Left kidney (tissue), 2 donors: ENCODE measurements around the gene SSH2. TPM values are rescaled to one million over a fixed set of nuclear protein-coding genes. Genes with fewer than 3 reads are reported as not detected.
"Not testable (repeated sequence)": the region's sequence is repeated elsewhere in the genome, so short reads cannot be mapped to it uniquely, and the experiment has no call there.

Source experiments
- DNase-seq: peaks from one replicate; pipeline ENCODE4 v3.0.0-alpha.2; 2013
- polyA plus RNA-seq: library from polyadenylated mRNA; unstranded; fragments of 120-200 nt; gene quantifications from one replicate; pipeline ENCODE4 v1.2.1, GENCODE V29; 2013; ENCODE audit not compliant: insufficient read length

Gene SSH2
- polyA plus RNA-seq, 1 donor: 19.9 TPM

DNA sequence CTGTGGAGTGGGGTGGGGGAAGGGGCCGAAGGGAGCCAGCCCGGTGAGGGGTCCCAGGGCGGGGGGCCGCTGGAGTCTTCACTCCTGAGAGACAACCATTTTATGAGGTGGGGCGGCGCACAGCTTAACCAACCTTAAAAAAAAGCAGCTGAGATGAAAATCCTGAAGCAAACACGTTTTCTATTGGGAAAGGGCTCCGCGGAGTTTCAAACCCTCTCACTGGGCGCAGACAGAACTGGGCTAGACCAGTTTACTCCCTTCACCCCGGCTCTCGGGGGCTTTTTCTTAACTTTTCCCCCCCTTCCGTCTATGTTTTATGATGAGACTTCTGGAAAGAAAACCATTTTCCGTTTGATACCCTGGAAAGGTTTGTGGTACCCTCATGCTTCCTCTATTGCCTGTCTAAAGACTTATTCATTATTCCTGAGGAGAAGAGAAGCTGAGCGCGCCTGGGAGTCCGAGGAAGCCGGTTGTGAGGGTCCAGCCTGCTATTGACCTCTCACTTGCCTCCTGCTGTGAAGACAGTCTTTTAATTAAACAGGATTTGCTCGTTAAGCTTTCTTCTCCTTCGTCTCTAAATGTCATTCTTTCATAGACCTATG, 482 bp upstream of the SSH2 start:
- no peak for DNase-seq

DNA sequence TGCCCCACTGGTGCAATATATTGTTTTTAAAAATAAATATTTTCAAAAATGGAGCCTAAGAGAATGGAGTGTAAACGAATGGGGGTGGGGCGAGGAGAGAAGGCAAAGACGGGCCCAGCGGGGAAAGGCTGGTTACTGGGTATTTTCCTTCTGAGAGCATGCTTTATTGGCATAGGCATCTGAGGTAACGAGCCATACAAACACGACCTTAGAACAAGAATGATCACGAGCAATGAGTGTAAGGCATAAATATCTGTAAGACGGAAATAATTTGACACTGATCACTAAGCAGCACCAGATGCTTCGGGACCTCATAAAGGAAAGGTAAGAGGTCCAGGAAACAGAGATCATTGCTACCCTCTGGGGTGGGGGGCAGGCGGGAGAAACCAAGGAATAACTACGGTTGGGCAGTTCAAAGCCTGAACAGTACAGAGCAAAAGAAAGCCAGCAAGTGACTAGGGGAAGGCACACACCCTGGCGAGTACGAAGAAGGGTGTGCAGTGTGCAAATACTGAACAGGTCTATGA, 959 bp downstream of the SSH2 start:
- peak; percentile 53 for DNase-seq

DNA sequence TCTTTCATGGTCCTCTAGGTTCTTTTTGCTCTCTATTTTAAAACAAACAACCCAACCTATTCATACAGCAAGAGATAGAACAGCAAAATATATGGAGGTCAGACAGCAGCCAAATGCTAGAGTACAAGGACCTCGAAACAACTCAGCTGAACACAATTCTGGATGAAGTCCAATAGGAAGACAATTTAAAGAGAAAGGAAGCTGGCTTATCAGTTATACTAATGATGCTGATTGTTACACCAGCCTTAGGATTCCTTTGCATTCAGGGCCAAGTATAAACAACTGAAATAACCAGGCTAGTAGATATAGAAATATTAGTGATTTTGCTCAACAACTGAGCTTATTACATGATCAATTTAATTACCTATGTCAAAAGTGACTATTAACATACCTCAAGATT, 2.5 kb downstream of the SSH2 start:
- DNase-seq: no peak

DNA sequence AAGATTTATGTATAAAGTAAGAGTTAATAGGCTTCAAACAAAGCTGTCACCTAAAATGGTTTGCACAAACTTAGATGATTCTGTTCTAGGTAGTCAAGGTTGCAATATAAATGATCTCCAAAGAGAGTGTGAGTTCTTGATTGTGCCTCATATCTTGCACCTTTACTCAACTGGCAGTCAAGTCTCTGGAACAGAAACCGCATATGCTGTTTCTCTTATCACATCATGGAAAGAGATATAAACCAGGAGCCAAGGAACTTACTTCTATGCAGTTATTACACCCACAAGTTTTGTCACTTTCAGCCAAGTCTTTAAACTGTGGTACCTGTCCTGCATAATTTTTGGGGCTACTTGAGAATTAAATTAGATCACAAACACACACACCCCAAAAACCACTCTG, 5.2 kb downstream of the SSH2 start:
- no peak for DNase-seq

DNA sequence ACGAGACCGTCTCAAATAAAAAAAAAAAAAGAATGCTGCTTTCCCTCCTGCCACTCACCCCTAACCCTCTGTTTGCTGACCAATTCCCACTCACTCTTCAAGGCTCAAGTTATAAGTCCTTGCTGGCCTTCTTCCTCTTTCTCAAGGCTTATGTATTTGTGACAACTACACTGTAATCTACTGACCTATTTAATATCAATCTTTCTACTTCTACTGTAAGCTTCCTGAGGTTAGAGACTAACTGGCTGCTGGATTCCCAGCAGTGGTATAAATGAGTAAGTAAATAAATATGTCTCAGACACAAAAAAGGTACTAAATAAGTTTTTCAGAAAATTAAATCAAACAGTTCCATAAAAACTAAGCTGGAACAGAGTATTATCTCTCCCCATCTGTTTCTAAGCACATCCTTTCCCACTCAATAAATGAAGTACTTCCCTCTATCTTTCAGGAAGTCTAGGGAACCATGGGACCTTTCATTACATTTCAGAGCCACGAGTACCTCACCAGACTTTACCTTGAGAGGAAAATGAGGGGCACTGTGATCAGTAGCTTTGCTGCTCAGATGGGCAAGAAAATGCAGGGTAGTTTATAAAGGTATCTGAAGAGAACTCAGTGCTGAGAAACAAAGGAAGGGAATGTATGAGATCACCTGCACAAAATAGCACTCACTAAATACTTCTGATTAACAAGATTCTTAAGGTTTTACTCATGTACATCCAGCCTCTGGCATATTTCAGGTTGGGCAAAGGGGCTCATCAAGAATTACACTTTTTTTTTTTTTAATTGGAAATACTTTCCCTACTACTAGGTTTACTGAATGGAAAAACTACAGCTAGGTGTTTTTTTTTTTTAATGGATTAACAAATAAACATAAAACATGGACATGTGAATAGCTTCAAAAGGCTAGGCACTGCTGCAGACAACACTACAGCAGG, 10.8 kb downstream of the SSH2 start:
- DNase-seq: no peak

DNA sequence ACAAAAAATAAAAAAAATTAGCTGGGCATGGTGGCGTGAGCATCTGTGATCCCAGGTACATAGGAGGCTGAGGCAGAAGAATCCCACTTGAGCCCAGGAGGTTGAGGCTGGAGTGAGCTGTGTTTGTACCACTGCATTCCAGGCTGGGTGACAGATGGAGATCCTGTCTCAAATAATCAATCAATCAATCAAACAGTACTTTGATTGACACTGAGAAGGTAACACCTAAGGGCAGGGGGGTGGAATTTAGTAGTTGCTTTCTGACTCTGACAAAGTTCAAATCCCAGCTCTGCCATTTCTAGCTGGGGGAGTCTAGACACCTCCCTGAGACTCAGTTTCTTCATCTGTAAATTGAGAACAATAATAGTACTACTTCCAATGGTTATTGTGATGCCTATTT, 12.0 kb downstream of the SSH2 start:
- no peak for DNase-seq

DNA sequence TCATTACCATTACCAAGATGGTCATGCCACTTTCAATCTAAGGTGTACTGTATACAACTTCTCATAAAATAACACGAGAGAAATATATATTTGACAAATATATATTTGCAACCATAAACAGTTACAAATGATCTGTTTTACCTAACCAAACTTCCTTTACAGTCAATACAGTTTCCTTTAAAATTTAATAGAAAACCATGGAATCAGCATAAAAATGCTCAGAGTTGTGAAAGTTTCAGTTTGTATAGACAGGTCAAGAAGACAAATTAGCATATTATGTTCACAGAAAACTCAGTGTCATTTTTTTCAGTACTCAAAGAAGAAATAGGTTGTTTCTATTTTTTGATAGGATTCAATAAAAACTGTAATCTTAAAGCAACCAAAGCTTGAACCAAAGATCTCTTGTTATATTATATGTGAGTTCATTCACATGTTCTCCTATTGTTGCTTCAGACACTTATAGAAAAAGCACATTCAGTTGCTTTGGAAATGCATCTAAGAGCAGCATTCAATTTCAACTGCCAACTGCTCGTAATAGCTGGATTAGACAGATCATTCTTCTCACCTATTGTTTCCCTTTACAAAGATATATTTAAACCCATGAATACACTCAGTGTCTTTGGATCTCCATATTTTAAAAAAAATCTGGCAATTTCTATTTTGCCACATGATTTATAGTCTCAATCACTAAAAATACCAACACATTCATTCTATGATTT, 15.1 kb downstream of the SSH2 start:
- no peak for DNase-seq

DNA sequence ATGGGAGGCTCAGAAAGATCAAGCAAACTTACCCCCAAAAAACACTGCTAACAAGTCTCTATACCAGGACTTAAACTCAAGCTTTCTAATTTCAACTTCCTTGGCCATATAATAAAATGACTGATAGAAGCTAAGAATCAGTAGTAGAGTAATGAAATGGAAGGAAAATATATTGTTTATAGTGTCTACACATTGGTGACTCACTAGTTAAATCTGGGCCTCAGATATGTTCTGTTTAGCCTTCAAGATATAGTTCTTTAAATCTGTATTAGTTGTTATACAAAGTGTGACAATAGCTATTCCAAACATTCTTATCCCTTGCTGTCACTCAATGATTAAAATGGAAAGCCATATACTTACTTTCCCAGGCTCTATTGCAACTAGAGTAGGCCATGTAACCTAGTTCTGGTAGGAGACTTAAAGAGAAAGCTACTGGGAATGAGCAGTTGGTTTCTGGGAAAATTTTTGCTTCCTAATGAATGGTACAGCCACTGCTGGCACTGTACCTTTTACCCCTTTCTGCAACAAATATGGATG, 18.3 kb downstream of the SSH2 start:
- DNase-seq: no peak

DNA sequence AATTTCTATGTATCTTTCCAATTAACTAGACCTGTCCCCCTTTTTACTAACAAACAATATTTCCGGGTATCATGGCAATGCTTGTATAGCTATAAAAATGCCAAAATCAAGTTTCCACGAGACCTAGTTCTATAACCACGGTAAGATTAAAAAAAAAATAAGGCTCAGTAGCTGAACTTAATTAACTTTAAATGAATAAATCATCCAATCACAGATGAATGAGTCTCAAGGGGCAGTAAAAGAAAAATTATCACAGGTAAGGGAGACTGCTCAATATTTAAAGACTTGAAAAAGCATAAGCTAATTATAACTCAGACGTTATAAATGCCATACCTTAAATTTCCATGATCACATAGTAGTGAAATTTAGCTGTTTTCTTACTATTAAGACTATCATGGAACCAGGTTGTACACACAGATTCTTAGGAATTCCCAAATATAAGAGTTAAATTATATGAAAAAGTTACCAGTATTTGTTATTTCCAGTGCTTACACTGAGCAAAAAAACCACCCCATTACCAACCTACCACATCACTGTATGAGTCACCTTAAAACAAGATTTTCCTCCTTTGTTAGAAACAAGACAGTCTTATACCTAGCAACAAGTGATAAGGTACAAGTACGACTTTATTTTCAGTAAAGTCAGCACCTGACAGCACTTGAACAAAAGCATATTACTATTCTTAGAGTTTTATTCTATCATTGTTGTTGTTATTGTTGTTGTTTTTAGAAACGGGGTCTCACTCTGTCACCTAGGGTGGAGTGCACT, 20.6 kb downstream of the SSH2 start:
- no peak for DNase-seq

DNA sequence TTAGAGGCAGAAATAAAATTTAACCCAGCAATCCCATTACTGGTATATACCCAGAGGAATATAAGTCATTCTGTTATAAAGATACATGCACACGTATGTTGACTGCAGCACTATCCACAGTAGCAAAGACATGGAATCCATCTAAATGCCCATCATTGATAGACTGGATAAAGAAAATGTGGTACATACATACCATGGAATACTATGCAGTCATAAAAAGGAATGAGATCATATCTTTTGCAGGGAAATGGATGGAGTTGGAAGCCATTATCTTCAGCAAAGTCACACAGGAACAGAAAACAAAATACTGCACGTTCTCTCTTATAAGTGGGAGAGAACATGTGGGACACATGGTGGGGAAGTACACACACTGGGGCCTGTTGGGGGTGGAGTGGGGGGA, 23.1 kb downstream of the SSH2 start:
- no peak for DNase-seq

DNA sequence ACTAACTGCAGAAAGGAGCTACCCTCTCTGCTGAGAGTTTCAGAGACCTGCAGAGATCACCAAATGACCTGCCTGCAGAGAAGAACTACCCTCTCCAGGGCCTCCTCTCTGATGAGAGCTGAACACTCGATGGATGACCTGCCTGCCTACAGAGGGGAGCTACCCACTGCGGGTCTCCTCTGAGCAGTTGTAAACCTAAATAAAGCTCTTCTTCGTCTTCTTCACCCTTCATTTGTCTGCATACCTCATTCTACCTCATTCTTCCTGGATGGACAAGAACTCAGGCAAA, 24.2 kb downstream of the SSH2 start:
- DNase-seq: no peak

DNA sequence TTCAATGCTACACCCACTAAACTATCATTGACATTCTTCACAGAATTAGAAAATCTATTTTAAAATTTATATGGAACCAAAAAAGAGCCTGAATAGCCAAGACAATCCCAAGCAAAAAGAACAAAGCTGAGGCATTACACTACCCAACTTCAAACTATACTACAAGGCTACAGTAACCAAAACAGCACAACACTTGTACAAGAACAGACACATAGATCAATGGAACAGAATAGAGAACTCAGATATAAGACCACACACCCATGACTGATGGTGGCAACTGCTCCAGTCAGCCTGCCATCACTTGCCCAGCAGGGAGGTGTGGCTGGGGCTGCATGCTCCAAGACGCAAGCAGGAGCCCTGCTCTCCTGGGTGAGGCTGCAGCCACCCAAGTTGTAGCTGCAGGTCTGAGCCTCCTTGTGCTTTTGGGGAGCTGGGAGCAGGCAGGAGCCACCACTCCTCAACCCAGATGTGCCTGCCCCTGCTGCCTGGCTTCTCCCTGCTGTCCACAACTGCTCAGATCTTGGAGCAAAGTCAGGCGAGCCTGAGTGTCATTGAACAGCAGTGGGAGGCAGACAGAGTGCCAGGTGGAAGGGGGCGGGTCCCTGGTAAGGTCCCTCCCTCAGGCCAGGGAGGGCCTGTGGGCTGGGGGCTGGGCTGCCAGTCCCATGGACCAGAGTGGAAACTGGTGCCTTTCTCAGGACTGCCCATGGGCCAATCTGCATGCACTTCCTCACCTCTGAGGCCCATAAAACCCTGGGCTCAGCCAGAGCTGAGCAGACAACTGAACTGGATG, 24.7 kb downstream of the SSH2 start:
- no peak for DNase-seq

DNA sequence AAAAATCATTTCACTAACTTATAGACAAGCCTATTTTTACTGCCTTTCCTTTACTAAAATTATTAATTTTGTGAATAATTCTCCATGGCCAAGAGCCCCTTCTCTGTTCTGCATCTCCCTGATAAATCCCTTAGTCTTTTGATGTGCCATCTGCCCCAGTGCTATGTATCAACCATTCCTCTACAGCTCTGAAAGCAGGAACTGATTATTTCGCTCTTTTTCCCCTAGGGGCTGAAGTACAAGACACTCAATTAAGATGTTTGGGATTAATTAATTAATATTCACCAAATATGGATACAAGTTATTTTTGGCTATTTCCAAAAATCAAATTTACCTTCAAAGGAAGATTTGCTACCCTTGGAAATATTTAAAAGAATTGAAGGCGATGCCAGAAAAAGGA, 26.6 kb downstream of the SSH2 start:
- no peak for DNase-seq

DNA sequence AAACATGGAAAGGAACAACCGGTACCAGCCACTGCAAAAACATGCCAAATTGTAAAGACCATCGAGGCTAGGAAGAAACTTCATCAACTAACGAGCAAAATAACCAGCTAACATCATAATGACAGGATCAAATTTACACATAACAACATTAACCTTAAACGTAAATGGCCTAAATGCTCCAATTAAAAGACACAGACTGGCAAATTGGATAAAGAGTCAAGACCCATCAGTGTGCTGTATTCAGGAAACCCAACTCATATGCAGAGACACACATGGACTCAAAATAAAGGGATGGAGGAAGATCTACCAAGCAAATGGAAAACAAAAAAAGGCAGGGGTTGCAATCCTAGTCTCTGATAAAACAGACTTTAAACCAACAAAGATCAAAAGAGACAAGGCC, 32.9 kb downstream of the SSH2 start:
- not testable (repeated sequence) for DNase-seq

DNA sequence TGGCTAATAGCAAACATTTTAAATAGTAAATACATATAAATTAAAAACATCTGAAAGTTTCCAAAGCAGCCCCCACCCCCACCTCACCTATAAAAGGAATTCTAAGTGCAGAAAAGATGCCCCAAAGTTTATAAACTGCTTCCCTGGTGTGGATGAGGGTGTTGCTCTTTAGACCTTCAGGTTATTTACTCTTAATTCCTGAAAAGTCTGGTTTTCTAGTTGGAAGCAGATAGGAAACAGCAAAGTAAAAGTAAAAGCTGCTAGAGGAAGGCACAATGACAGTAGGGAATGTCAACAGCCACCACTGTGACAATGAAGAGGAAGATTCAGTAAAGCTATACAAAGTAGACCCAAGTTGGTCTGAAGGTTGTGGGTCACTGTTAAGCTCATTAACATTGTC, 37.8 kb downstream of the SSH2 start:
- DNase-seq: no peak

DNA sequence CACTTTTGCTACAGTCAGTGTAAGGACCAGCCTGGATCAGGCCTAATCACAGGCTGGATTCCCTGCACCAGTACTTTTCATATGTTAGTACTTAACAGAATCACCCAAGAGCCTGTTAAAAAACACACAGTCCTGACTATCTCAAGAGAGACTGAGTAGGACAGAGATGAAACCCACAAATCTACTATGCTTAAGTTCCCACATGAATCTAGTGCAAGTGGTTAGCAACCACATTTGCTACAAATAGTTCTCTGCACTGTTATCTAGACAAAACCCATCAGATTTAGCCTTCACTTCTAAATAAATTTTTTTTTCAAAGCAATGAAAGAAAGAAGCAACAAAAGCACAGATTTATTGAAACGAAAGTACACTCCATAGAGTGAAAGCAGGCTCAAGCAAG, 38.9 kb downstream of the SSH2 start:
- no peak for DNase-seq

DNA sequence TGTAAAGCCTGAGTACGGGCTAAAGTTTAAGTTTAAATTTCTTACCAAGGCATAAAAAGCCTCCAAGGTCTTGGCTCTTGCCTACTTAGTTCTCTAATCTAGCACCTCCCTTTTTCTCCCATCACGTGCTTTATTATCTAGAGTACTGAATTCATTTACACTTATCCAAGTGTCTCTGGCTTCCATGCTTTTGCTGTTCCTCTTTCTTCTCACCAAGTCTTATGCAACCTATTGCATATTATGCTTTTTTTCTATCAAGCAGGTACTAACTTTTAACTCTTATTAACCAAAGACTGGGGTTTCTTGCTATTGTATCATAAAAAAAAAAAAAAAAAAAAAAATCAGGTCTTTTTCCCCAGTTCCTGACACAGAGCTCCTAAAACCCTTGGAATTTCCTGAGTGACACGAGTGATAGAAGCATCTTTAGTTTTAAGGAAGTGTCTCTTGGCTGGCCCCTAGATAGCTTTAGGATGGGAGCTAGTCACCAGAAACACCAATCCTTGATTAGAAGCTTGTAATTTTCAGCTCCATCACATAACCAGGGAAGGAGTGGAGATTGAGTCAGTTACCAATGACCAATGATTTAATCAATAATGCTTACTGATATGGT, 44.9 kb downstream of the SSH2 start:
- no peak for DNase-seq

DNA sequence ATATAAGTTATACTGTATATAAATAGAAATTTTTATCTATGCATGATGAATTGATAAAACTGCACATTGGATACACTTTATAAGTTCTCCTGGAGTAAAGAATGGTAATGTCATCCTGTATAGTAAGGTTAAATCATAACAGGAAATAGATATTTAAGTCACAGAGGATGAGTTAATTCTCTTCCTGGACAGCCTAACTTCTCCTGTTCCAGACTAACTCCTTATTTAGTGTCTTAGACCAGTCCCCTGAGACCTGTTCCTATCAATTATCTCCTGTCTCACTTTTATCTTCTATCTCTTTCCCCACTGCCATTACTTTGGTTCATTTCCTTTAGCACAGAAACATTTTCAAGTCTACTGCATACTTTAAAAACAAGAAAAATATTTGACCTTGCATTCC, 46.5 kb downstream of the SSH2 start:
- no peak for DNase-seq

DNA sequence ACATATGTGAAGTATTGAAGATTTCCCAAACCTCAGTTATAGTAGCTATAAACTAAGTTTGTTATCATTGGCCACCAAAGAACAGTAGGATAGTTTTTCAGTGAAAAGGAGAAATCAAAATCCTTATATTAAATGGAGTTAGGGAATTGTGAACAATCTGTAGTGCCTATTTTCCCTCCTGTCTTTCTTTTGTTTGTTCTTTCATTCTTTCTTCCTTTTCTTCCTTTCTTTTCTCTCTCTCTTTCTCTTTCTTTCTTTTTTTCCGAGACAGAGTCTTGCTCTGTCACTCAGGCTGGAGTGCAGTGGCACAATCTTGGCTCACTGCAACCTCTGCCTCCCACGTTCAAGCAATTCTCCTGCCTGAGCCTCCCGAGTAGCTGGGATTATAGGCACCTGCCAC, 48.8 kb downstream of the SSH2 start:
- no peak for DNase-seq

DNA sequence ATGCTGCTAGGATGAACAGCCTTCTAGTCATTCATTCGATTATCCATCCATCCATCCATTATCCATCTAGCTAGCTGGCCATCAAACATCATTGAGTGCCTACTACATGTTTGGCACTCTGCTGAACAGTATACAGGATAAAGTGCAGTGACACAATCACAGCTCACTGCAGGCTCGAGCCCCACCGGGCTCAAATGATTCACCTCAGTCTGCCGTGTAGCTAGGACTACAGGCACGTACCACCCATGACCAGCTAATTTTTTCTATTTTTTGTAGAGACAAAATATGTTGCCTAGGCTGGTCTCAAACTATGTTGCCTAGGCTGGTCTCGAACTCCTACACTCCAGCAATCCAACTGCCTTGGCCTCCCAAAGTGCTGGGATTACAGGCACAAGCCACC, 50.0 kb downstream of the SSH2 start:
- DNase-seq: no peak
